ENCODE measurements around the gene FAM98A.

The FAM98A gene

DNA sequence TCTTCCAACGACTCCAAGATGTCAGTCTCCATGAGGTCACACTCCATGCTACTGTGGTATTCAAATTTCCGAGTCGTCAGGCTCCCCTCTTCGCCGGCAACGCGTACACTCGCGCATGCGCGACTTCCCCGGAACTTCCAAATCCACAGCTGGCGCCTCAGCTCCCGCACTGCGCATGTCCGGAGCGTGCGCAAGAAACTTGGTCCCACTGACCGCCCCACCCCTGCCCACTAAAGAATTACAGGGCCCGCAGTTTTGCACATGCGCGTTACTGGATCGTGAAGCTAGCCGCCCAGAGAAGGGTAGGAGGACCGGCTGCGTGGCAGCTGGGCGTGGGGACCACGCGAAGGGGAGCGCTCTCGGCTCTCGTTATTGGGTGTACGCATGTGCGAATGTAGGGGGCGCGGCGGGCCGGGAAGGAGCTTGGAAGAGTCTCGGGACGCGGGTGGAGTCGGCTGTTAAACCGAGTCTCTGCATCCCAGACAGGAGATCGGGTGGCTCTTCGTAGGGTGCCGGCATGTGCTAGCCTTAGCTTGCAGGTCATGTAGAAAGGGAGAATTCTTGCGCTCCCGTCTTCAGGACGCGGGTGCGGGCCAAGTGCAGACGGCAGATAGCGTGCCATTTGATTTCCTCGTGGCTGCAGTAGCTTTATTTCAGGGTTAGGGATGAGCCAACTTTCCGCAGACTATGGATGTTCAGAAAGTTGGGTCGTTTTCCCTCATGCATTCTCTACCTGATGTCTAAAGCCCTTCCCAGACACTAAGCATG, at the start of gene FAM98A:
Gene FAM98A, minus strand, starts transcription at position 125 of the 768 bp plus-strand sequence. Its CDS starts 78 bp downstream, at position 47.
- DNase-seq = peak; percentile 100

GRCh38 chr2:33645861-33646260, 46.8 kb upstream of the FAM98A start:
- DNase-seq = no peak

- DNase-seq = no peak
These were observed 45.1 kb upstream of the FAM98A start for GRCh38 chr2:33644215-33644614.

- DNase-seq = no peak
These were observed 36.9 kb upstream of the FAM98A start for GRCh38 chr2:33636001-33636400.

DNA sequence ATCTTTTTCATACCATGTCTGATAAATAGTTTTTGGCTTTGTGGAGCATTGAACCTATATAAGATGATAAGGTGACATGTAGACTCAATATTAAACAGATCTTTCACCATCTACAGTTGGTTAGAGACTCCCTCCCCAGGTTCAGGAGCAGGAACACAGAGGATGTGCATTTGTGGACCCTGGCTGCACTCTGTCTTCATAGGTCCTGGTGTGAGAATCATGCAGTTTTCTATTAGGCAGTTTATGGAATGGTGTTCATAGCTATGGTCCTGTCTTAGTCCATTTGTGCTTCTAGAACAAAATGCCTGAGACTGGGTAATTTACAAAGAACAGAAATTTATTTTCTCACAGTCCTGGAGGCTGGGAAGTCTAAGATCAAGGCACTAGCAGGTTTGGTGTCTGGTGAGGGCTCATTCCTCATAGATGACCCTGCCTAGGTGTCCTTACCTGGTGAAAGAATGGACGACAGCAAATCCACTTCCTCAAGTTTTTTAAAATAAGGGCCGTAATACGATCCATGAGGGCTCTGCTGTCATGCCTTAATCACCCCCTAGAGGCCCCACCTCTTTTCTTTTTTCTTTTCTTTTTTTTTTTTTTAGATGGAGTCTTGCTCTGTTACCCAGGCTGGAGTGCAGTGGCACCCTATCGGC, 35.3 kb upstream of the FAM98A start:
- no peak for DNase-seq

DNA sequence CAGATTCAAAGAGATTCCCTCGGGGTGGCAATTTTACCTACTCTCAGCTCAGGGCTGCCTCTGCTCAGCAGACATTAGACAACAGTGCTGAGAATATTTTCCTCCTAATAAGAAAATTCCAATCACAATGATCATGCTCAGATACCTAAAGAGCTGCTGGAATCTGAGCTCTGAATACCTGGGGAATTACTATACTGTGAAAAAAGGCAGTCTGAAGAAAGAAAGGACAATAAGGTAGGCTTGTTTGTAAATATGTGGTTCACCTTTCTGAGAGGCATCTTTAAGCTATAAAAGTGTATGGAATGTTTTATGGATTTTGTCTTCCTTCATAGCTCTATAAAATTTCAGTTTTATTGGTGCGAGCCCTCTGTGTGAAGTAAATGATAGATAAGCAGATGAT, 34.2 kb upstream of the FAM98A start:
- no peak for DNase-seq

DNA sequence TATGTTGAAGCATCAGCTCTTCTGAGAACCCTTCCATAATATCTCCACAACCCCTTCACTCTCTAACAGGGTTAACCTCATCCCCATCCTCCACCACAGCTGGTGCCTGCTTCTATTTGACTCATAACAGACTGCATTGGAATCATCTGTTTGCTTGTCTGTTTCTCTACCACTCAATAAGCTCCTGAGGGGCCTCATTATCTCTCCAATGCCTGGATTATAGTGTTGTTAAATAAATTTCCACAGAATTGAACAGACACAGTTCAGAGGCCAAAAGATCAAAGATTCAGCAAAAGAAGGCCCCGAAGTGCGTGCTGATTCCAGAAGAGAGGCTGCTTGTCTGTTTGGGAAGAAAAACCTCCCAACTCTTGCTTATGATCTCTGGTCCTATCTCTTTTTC, 33.7 kb upstream of the FAM98A start:
- no peak for DNase-seq

DNA sequence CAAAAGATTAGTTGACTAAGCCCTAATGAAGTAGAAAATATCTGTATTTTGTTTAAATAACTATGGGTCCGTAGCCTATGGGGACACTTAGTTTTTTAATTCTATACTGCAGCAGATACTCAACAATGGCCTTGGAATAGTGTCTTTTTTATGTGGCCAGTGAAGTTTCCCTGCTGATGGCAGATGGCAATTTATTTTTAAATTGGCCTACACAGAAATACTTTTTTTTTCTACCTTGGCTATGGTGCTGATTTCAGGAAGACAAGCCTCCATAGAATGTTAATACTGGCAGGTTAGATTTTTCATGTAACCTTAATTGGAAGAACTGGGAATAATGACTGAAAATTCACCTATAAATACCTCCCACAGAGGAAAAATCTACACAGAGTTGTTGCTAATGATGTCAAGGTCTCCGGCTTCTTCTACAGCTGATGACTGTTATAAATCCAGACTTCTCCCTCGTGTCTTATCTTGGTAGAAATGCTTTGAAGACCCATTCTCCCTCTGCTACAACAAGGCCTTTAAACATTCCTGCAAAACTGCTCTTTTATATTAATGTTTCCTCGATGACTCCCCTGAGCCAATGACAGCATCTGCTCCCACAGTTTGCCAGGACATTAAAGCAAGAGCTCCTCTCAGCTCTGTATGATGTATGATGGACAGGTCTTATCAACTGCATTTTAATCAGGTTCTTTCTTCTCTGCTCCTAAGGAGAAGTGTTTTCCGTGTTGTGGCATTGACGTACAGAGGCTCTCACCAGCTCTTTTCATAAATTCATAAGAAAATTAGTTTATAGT, 29.1 kb upstream of the FAM98A start:
- no peak for DNase-seq

DNA sequence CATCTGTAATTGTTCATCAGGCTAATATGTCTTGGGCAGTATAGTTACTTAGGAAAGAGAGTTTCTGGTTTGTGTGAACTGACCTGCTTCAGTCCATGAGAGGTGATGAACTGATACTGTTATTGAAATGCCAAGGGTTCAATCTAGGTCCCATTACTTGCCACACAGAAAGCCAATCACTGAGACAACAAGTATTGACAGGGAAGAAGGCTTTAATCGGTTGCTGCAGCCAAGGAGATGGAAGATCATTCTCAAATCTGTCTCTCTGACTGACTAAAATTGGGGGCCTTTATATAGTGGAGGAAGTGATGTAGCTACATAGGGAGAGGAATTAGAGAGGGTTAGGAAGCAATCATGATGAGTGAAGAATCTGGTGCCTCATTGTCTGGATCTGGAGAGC, 19.9 kb upstream of the FAM98A start:
- no peak for DNase-seq

GRCh38 chr2:33617989-33618388, 18.9 kb upstream of the FAM98A start:
- DNase-seq = no peak

DNA sequence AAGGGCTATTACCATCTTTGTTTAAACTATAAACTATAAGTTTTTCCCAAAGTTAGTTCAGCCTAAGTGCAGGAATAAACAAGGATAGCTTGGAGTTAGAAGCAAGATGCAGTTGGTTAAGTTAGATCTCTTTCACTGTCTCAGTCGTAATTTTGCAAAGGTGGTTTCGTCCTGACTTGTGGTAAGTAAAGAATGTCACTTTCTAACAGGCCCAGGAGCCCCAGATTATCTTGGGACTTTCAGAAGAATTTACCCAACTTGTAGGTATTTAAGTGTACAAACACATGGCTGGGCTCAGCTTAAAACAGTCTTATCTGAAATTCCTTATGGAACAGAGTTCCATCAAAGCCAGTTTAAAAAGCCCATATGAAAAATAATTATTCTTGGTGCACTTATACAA, 18.3 kb upstream of the FAM98A start:
- no peak for DNase-seq

DNA sequence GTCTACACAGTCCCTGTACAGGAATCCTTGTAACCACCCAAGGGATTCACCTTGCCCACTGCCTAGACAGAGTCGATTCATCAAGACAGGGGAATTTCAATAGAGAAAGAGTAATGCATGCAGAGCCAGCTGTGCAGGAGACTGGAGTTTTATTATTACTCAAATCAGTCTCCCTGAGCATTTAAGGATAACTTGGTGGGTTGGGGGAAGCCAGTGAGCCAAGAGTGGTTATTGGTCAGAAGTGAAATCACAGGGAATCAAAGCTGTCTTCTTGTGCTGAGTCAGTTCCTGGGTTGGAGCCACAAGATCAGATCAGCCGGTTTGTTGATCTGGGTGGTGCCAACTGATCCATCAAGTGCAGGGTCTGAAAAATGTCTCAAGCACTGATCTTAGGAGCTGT, 17.8 kb upstream of the FAM98A start:
- DNase-seq = no peak

DNA sequence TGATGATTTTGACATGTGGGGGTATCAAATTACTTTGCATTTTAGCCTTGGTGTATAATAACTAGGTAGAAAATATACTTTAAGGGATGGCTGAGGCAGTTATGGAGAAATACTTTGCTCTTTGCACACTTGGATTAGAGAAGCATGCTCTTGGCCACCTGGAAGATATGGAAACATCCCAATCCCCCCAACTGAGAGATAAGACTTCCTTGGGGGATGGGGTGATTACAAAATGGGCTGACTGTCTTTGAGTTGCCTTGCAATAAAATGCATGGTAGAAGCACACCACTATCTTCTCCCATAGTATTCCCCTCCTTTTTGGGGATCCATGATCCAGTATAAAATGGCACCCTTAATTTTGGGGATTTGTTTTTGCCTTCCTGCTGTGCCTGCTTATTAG, 15.1 kb upstream of the FAM98A start:
- DNase-seq = no peak

DNA sequence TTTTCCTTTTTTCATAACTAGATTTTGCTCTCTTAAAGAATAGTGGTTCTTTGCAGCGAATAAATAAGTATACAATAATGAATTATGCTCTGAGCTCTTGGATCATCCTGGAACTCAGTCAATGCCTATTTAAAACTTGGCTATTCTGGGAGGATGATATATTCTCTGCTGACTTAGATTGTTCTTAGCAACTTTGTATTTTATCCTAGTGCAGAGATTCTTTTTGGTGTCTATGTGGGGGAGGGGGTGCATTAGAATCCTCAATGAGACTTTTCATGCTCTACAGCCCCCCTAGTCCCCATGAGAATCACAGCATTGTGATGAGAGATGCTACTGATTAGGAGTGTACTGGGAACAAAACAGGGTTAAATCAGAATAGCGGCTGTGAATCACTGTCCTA, 8.8 kb upstream of the FAM98A start:
- DNase-seq = no peak

DNA sequence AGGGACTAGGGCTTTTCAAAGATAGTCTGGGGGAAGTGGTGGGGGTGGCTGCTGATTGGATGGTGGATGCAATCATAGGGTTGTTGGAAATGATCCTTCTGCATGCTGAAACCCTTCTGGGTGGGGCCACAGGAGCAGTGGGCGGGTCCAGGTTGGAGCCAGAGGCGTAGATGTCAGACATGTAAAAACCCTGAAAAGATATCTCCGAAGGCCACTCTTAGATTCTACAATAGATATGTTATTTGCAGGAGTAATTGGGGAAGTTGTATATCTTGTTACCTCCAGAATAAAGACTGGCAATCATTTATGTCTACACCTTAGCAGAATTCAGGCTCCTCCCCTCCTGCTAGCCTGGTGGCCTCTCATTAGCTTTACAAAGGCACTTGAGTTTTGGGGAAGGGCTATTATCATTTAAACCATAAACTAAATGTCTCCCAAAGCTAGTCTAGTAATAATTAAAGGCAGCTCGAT, 8.2 kb upstream of the FAM98A start:
- DNase-seq = no peak

DNA sequence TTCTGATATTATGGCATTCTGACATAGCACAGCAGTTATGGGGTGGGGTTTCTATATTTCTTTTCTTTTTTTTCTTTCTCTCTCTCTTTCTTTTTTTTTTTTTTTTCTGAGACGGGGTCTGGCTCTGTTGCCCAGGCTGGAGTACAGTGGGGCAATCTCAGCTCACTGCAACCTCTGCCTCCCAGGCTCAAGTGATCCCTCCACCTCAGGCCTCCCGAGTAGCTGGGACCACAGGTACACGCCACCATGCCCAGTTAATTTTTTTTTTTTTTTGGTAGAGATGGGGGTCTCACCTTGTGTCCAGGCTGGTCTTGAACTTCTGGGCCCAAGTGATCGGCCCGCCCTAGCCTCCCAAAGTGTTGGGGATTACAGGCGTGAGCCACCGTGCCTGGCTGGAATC, 7.5 kb upstream of the FAM98A start:
- DNase-seq = no peak

GRCh38 chr2:33606100-33606499, 7.0 kb upstream of the FAM98A start:
- no peak for DNase-seq

DNA sequence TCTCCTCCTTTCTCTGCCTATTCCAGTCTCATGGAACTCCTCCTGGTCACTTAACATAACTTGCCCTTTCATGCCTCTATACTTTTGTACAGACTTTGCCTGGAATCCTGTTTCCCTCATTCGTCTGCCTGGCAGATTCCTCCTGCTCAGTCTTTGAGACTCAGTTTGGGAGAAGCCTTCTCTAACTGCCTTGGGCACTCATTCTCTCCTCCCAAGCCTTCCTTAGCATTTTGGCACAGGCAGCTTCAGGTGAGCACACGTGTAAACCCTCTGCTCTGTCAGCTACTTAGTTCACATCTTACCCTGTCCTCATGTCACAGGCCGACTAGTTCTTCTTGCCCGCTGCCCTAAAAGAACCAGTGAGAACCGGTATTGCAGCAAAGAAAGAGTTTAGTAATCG, 6.0 kb upstream of the FAM98A start:
- DNase-seq = no peak

DNA sequence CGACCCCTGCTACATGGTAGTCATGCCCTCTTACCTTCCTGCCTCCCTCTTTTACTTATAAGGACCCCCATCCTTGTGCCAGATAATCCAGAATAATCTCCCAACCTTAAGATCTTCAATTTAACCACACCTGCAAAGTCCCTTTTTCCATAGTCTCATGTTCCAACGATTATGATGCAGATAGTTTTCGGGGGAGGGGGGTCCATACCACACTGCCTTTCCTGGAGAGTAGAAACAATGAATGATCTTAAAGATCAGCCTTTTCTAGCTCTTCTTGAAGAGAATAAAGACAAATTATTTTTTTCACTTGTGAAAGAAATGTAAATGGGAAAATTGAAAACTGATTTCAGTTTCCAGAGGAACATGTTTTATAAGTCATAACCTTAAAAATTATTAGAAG, 4.3 kb upstream of the FAM98A start:
- DNase-seq = no peak

GRCh38 chr2:33602201-33602830, 3.2 kb upstream of the FAM98A start:
- DNase-seq = no peak

DNA sequence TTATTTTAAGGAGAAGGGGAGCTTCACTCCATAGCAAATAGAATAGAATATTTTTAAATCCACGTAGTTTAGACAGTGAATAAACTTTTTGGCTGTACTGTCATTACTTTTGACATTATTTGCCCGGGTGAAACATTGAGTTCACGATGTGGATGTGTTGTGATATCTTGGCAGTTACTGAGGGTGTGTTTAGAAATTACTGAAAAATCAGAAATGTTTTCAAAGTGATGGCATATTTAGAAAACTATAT, 769 bp upstream of the FAM98A start:
- no peak for DNase-seq

GRCh38 chr2:33598561-33599174, 431 bp downstream of the FAM98A start:
- peak; percentile 51 for DNase-seq

DNA sequence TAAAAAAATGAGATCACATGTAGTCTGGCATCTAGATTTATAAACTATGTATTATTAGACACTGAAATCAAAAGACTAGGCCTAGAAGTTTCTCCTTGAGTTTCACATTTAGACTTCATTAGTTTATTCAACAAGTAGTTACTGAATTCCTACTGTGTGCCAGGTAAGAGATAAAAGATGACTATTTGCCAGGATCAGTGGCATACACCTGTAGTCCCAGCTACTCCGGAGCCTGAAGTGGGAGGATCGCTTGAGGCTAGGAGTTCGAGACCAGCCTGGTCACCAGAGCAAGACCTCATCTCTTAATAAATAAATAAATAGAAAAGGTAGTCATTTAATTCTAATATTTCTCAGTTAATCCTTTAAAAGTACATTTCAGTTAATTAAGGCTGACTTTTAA, 2.1 kb downstream of the FAM98A start:
- no peak for DNase-seq
